Tibial artery (tissue), 4 donors: ENCODE measurements around the gene MRTFB.

Experiments
- DNase-seq, 2 donors: peaks; one replicate each; pipeline ENCODE4 v3.0.0-alpha.2; 2019
- H3K27ac ChIP-seq, 2 donors: fragments of 200-600 bp; sonication (generic) in 1 of 2; 1 replicate in 1 of 2; 2 replicates in 1 of 2; pipeline ENCODE4 v1.5.1; 2018 to 2019; ENCODE audit warnings: mild to moderate bottlenecking in 1 of 2
- H3K27me3 ChIP-seq, 2 donors: fragments of 200-600 bp; sonication (generic) in 1 of 2; one replicate each; pipeline versions ENCODE4 v1.5.1 to v1.6.0; 2016 to 2019
- H3K36me3 ChIP-seq, 3 donors: fragments of 200-600 bp; sonication (generic) in 2 of 3; one replicate each; pipeline ENCODE4 v1.5.1; 2016 to 2019; ENCODE audit warnings: mild to moderate bottlenecking in 2 of 3
- H3K4me1 ChIP-seq, 4 donors: fragments of 200-600 bp; sonication (generic) in 2 of 4; 1 replicate in 3 of 4; 2 replicates in 1 of 4; pipeline ENCODE4 v1.5.1; 2016 to 2019
- H3K4me3 ChIP-seq, 2 donors: fragments of 200-600 bp; sonication (generic) in 1 of 2; 1 replicate in 1 of 2; 2 replicates in 1 of 2; pipeline ENCODE4 v1.5.1; 2018 to 2019; ENCODE audit warnings: mild to moderate bottlenecking in 2 of 2
- H3K9me3 ChIP-seq, 3 donors: fragments of 200-600 bp; sonication (generic) in 1 of 3; one replicate each; pipeline ENCODE4 v1.5.1; 2016 to 2019
- intact Hi-C: fragments of 100-400 bp; cut with DNase I; formaldehyde crosslinking; loops from one replicate; pipeline ENCODE4 v1.15.0; 2023; ENCODE audit warnings: low total_unique reads
- TF ChIP-seq, protein P1 (sequence below), 2 experiments: fragments of 200-600 bp in 1 of 2; fragments of 450-650 bp in 1 of 2; IDR thresholded peaks; one replicate each; pipeline ENCODE4 v1.5.1; 2017 to 2019; ENCODE audit warnings: antibody characterized with exemption in 2 of 2, mild to moderate bottlenecking in 1 of 2, moderate library complexity in 1 of 2

The MRTFB gene

GRCh38 chr16:14283786-14284185 is 212.7 kb downstream of the MRTFB start:
- TF ChIP-seq, protein P1, sequence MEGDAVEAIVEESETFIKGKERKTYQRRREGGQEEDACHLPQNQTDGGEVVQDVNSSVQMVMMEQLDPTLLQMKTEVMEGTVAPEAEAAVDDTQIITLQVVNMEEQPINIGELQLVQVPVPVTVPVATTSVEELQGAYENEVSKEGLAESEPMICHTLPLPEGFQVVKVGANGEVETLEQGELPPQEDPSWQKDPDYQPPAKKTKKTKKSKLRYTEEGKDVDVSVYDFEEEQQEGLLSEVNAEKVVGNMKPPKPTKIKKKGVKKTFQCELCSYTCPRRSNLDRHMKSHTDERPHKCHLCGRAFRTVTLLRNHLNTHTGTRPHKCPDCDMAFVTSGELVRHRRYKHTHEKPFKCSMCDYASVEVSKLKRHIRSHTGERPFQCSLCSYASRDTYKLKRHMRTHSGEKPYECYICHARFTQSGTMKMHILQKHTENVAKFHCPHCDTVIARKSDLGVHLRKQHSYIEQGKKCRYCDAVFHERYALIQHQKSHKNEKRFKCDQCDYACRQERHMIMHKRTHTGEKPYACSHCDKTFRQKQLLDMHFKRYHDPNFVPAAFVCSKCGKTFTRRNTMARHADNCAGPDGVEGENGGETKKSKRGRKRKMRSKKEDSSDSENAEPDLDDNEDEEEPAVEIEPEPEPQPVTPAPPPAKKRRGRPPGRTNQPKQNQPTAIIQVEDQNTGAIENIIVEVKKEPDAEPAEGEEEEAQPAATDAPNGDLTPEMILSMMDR (IDR thresholded peaks at IDR 0.05), result no peak
- no peak overlapping the region for H3K27ac ChIP-seq
- H3K27me3 ChIP-seq, result no peaks in the 10 kb centered on the region
- DNase-seq, result no peak
- no peak overlapping the region for H3K4me3 ChIP-seq
- intact Hi-C loops, result no loop called here
- no peaks in the 10 kb centered on the region for H3K9me3 ChIP-seq
- peaks cover 0 to 19% (median 4%) of the 10 kb centered on the region in 4 donors for H3K4me1 ChIP-seq
- H3K36me3 ChIP-seq, result no peaks in the 10 kb centered on the region

DNA sequence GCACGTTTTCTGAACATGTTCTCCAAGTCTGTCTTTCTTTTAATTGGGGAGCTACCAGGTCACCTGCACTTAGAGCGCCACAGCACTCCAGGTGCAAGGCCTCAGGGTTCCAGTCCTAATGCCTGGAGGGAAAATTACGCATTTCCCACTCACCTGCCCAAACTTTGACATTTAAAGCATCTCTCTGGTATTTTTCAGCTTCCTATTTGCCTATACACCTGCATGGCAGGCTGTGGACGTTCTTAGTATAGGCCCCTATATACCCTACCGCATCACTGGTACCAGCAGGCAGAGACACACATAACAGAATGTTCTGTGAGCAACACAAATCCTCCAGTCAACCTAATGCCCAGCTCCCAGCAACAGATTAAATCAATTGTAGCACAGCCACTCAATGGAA is 213.3 kb downstream of the MRTFB start:
- intact Hi-C loops, result no loop called here
- no peaks in the 10 kb centered on the region for H3K27me3 ChIP-seq
- DNase-seq, result no peak
- no peaks in the 10 kb centered on the region for H3K36me3 ChIP-seq
- H3K27ac ChIP-seq, result peak overlapping the region; percentile 83 to 88
- H3K4me3 ChIP-seq, result peak overlapping the region in 1 of 2 donors; percentile 59
- peaks cover 0 to 19% (median 4%) of the 10 kb centered on the region in 4 donors for H3K4me1 ChIP-seq
- TF ChIP-seq, protein P1 (IDR thresholded peaks at IDR 0.05), result no peak
- peaks cover 0 to 2% (median 2%) of the 10 kb centered on the region in 3 donors for H3K9me3 ChIP-seq

- Histone ChIP-seq H3K4me1 (peaks cover 0 to 19% (median 4%) of the 10 kb centered on the region in 4 donors), H3K4me3 (peak overlapping the region; percentile 59 to 75), H3K36me3 (no peaks in the 10 kb centered on the region), H3K9me3 (peaks cover 0 to 8% (median 7%) of the 10 kb centered on the region in 3 donors), H3K27ac (peak overlapping the region; percentile 83 to 88), H3K27me3 (no peaks in the 10 kb centered on the region)
- peak in 1 of 2 donors; percentile 56 for DNase-seq
- intact Hi-C loops, result no loop called here
- TF ChIP-seq, protein P1 (IDR thresholded peaks at IDR 0.05), result peak in 1 of 2 experiments; percentile 31
Observed at GRCh38 chr16:14284930-14285512, 213.9 kb downstream of the MRTFB start.

- peak; percentile 91 to 96 for DNase-seq
- no peaks in the 10 kb centered on the region for H3K27me3 ChIP-seq
- H3K4me1 ChIP-seq, result peaks cover 0 to 21% (median 4%) of the 10 kb centered on the region in 4 donors
- H3K4me3 ChIP-seq, result peak overlapping the region; percentile 59 to 75
- no peaks in the 10 kb centered on the region for H3K36me3 ChIP-seq
- TF ChIP-seq, protein P1 (IDR thresholded peaks at IDR 0.05), result no peak
- intact Hi-C loops, result no loop called here
- H3K9me3 ChIP-seq, result peaks cover 0 to 8% (median 7%) of the 10 kb centered on the region in 3 donors
- peak overlapping the region; percentile 83 to 88 for H3K27ac ChIP-seq
Observed at GRCh38 chr16:14285513-14286367, 214.6 kb downstream of the MRTFB start.

DNA sequence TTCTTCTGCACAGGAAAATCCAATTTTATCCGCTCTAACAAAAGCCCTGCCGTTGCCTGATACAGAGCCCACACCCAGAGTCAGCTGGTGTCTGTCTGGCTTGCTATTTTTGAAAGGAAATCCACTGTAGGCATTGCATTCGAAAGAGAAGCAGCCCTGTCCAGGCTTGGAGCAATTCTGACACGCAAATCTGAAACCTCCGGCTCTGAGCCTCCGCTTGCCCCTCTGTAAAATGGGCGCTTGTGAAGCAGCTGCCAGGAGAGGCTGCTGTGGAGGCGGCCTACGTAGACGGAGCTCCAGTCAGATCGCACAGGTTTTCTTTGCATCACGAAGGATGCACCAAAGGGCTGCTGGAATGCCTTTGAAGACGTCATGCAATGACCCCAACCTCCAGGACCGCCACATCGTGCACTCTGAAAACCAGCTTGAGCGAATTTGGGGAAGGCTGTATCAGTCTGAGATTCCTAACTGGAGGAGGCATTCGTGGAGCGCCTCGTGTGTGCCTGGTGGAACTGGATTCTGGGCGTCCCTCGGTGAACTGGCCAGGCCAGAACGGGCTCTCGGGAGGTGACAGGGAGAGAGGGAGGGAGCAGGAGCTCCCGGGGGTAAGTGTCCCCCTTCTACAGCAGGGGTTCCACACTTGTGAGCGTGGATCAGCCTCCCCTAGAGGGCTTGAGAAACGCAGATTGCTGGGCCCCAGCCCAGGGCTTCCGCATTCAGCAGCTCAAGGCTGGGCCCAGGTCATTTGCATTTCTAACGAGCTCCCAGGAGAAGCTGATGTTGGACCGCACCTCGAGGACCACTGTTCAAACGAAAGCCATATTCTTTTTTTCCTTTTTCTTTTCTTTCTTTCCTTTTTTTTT is 215.5 kb downstream of the MRTFB start:
- Histone ChIP-seq H3K27me3 (no peaks in the 10 kb centered on the region), H3K4me1 (peaks cover 0 to 29% (median 8%) of the 10 kb centered on the region in 4 donors), H3K4me3 (peak overlapping the region; percentile 59 to 75), H3K9me3 (peaks cover 0 to 8% (median 7%) of the 10 kb centered on the region in 3 donors), H3K36me3 (no peaks in the 10 kb centered on the region), H3K27ac (peak overlapping the region; percentile 83 to 88)
- TF ChIP-seq, protein P1 (IDR thresholded peaks at IDR 0.05), result no peak
- DNase-seq, result peak in 1 of 2 donors; percentile 48
- intact Hi-C loops, result no loop called here
